OCI-LY7 (cell line): ENCODE results near the gene MAS1.

Experiments used
- EZH2phosphoT487 ChIP-seq: fragments of 200-600 bp; sonication (generic); IDR thresholded peaks from 2 replicates; pipeline ENCODE4 v1.6.1; 2018; ENCODE audit warnings: low read depth, borderline replicate concordance, mild to moderate bottlenecking, mixed run types, antibody characterized with exemption, low read length, moderate library complexity, mixed read lengths
- TF ChIP-seq, protein P1 (sequence below): fragments of 200-600 bp; sonication (generic); conservative IDR thresholded peaks from 2 replicates; pipeline ENCODE4 v1.5.1; 2014; ENCODE audit warnings: mild to moderate bottlenecking, antibody characterized with exemption, low read length, moderate library complexity, mixed read lengths

DNA sequence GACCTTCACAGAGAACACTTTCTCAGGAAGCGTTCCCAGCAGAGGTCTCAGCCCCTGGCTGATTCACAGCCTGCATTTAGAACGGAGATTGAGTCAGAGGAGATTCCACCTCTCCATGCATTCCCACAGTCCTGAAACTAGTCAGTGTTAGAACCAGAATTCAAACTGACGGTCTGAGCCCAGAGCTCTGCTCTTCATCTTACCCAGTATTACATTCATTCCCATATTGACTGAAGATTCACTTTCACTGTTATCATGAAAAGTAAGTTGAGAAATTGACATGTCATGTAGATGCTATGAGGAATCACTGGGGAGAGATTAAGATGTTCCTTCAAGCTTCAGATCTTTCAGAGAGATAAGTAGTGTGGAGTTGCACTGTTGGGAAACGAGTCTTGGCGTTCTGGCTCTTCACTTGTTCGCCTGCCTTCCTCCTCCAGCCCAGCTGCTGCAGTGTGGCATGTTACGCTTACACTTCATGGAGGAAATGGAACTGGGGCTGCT is 28.3 kb downstream of the MAS1 start:
- TF ChIP-seq, protein P1, sequence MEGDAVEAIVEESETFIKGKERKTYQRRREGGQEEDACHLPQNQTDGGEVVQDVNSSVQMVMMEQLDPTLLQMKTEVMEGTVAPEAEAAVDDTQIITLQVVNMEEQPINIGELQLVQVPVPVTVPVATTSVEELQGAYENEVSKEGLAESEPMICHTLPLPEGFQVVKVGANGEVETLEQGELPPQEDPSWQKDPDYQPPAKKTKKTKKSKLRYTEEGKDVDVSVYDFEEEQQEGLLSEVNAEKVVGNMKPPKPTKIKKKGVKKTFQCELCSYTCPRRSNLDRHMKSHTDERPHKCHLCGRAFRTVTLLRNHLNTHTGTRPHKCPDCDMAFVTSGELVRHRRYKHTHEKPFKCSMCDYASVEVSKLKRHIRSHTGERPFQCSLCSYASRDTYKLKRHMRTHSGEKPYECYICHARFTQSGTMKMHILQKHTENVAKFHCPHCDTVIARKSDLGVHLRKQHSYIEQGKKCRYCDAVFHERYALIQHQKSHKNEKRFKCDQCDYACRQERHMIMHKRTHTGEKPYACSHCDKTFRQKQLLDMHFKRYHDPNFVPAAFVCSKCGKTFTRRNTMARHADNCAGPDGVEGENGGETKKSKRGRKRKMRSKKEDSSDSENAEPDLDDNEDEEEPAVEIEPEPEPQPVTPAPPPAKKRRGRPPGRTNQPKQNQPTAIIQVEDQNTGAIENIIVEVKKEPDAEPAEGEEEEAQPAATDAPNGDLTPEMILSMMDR, result no peak
- no peak for TF ChIP-seq EZH2phosphoT487
